ENCODE results near the gene DNTTIP2. TPM values are rescaled to one million over a fixed set of nuclear protein-coding genes. Genes with fewer than 3 reads are reported as not detected.
A peak's percentile ranks its signal among the peaks of the same experiment; 100 is the strongest.

DNTTIP2 gene
- total RNA-seq, 1 experiment from 2014 or later = 101 TPM

GRCh38 chr1:93908394-93909145 is 29.6 kb upstream of the DNTTIP2 start:
- TF ChIP-seq CTCF (conservative IDR thresholded peaks at IDR 0.05) = no peak
- no peak overlapping the region for H2AK5ac ChIP-seq (ENCODE audit: insufficient read length, low read length)
- no peak overlapping the region for H2BK5ac ChIP-seq (ENCODE audit: insufficient read length, low read length)
- H3K9ac ChIP-seq (ENCODE audit: extremely low read depth, insufficient read length, low read length) = peak overlapping the region; percentile 78
- H4K5ac ChIP-seq (ENCODE audit: insufficient read length, low read depth, low read length) = no peak overlapping the region
- H3K56ac ChIP-seq (ENCODE audit: insufficient read length, low read depth, low read length) = no peak overlapping the region
- H3T11ph ChIP-seq (ENCODE audit: low read length) = no peak overlapping the region
- H3K4me2 ChIP-seq (ENCODE audit: insufficient read depth, insufficient read length, low read length) = peak overlapping the region; percentile 98
- no peak overlapping the region for H3K27ac ChIP-seq (ENCODE audit: insufficient read length, low read depth, low read length)
- H2BK15ac ChIP-seq (ENCODE audit: low read depth, low read length) = no peak overlapping the region
- no peak overlapping the region for H2BK12ac ChIP-seq (ENCODE audit: insufficient read length, low read depth, low read length)
- Mint-ChIP-seq H3K27ac (peak overlapping the region in 2 of 3 experiments; percentile 17 to 73; a peak in 3 of 7 replicates), H3K4me1 (peaks cover 18 to 25% of the 10 kb centered on the region in 2 experiments), H3K27me3 (ENCODE audit: low read depth) (peaks cover 10% of the 10 kb centered on the region; the same call in 1 of the 2 replicates), H3K9me3 (peaks cover 6 to 8% of the 10 kb centered on the region in 2 experiments; a peak in 4 of 5 replicates), H3K4me3 (peak overlapping the region; percentile 83 to 87), H3K36me3 (ENCODE audit: insufficient read depth in 1 of 3, low read depth in 3 of 3) (peaks cover 0 to 4% (median 3%) of the 10 kb centered on the region in 3 experiments; a peak in 3 of 7 replicates)
- peak overlapping the region; percentile 44 for H3K18ac ChIP-seq (ENCODE audit: insufficient read length, low read depth, low read length)
- H3K79me2 ChIP-seq (ENCODE audit: insufficient read depth, low read length) = peaks cover 5% of the 10 kb centered on the region; the same call in 1 of the 2 replicates
- peak; percentile 53 for DNase-seq
- H2BK20ac ChIP-seq (ENCODE audit: low read depth, low read length, poor library complexity, severe bottlenecking) = no peak overlapping the region
- H3K4me1 ChIP-seq (ENCODE audit: insufficient read depth, low read length) = no peaks in the 10 kb centered on the region
- no peak overlapping the region for H2BK120ac ChIP-seq (ENCODE audit: low read depth, low read length, poor library complexity, severe bottlenecking)
- H4K91ac ChIP-seq (ENCODE audit: insufficient read length, low read depth, low read length) = no peak overlapping the region
- no peak overlapping the region for H3K23ac ChIP-seq (ENCODE audit: insufficient read length, low read depth, low read length)
- H3K79me1 ChIP-seq (ENCODE audit: insufficient read depth, low read depth, low read length, poor library complexity, severe bottlenecking) = no peaks in the 10 kb centered on the region
- H3K4ac ChIP-seq (ENCODE audit: low read depth, low read length) = no peak overlapping the region
- no peaks in the 10 kb centered on the region for H4K20me1 ChIP-seq (ENCODE audit: control insufficient read depth, insufficient read depth, insufficient read length)
- peak overlapping the region; percentile 37 for H2AFZ ChIP-seq (ENCODE audit: low read length)
- H3K9me3 ChIP-seq (ENCODE audit: control insufficient read depth, low read depth, low read length) = no peaks in the 10 kb centered on the region
- H3K27me3 ChIP-seq (ENCODE audit: insufficient read depth, low read length) = no peaks in the 10 kb centered on the region
- H3K14ac ChIP-seq (ENCODE audit: insufficient read depth, low read length) = peak overlapping the region; percentile 54
- peaks cover 6% of the 10 kb centered on the region for H3K23me2 ChIP-seq (ENCODE audit: insufficient read length, low read depth, low read length, poor library complexity, severe bottlenecking)
- WGBS (ENCODE audit: extremely low coverage, insufficient read length, low lambda C conversion rate) = no CpG with 5 or more reads among the region's 49 CpGs
- H4K8ac ChIP-seq (replicated peaks; ENCODE audit: insufficient read length, low read depth, low read length) = no peak overlapping the region

Measured in H9 (cell line).